K562 (cell line): ENCODE measurements around the gene SLCO1B1. TPM values are rescaled to one million over a fixed set of nuclear protein-coding genes. Genes with fewer than 3 reads are reported as not detected.

Experiments used
- ATAC-seq: fragments of 200-7000 bp; cut with Tn5 transposase; 3 replicates; pipeline ENCODE4 v1.9.1; 2020; ENCODE audit warnings: moderate library complexity
- BruUV-seq: library from RNA; stranded (reverse); fragments of 400-500 nt; replicated peaks from 2 replicates; lab custom pipeline; 2021; lab: Mats Ljungman, UMichigan
- CTCF ChIA-PET: fragments of 300-600 bp; formaldehyde crosslinking; extraction: SDS; loops from one replicate; lab custom pipeline; 2021; ENCODE audit warnings: low intra/inter-chr PET ratio; lab: Yijun Ruan, JAX
- POLR2A ChIA-PET: fragments of 300-600, 350-650 bp; sonication (Branson Sonifier 250); formaldehyde crosslinking; extraction: SDS; loops from one replicate; lab custom pipeline; 2021; ENCODE audit warnings: antibody characterized with exemption, inconsistent platforms; lab: Yijun Ruan, JAX
- DNase-seq, 4 experiments: peaks; one replicate each; pipeline versions ENCODE4 v3.0.0 to v3.0.0-alpha.2; 2011 to 2018; ENCODE audit warnings: low spot score in 3 of 4, mixed read lengths in 3 of 4; ENCODE audit errors: extremely low read depth in 1 of 4
- FAIRE-seq: peaks from 2 replicates; lab custom pipeline; 2011; peaks lifted over from hg19 to GRCh38; lab: Jason Lieb, UNC
- H2AFZ ChIP-seq: 2 replicates; pipeline ENCODE4 v1.6.0; 2011; ENCODE audit warnings: low read depth, low read length, control low read depth, inconsistent platforms
- H3K27ac ChIP-seq: fragments of 200-600 bp; 3 replicates; pipeline ENCODE4 v1.8.0; 2011; ENCODE audit warnings: low read depth, mild to moderate bottlenecking, control low read depth, inconsistent platforms, low read length, moderate library complexity, mixed read lengths; ENCODE audit errors: extremely low read depth
- H3K27me3 ChIP-seq, 2 experiments: fragments of 300-600 bp in 1 of 2; 2 replicates in 1 of 2; 3 replicates in 1 of 2; pipeline versions ENCODE4 v1.6.0 to v1.8.0; 2011; ENCODE audit warnings: inconsistent platforms in 2 of 2, low read length in 2 of 2, mild to moderate bottlenecking in 1 of 2, mixed read lengths in 1 of 2, moderate library complexity in 1 of 2; ENCODE audit not compliant: control insufficient read depth in 2 of 2, insufficient read depth in 2 of 2
- H3K36me3 ChIP-seq: fragments of 300-600 bp; 3 replicates; pipeline ENCODE4 v1.8.0; 2011; ENCODE audit warnings: mild to moderate bottlenecking, low read length, inconsistent platforms; ENCODE audit not compliant: control insufficient read depth, insufficient read depth
- H3K4me1 ChIP-seq, 2 experiments: fragments of 200-600 bp in 1 of 2; replicated peaks in 1 of 2; 2 replicates in 1 of 2; 3 replicates in 1 of 2; pipeline versions ENCODE4 v1.5.1 to v1.8.0; 2011; ENCODE audit warnings: inconsistent platforms in 2 of 2, low read length in 2 of 2, mild to moderate bottlenecking in 1 of 2, mixed read lengths in 1 of 2, moderate library complexity in 1 of 2; ENCODE audit not compliant: control insufficient read depth in 2 of 2, insufficient read depth in 2 of 2
- H3K4me2 ChIP-seq: 2 replicates; pipeline ENCODE4 v1.6.1; 2011; ENCODE audit warnings: low read length, control low read depth, inconsistent platforms, mixed read lengths; ENCODE audit not compliant: insufficient read depth
- H3K4me3 ChIP-seq: fragments of 200-600 bp; sonication (generic), shearing (Covaris generic); 2 replicates; pipeline ENCODE4 v1.5.1; 2016; ENCODE audit warnings: control low read depth, inconsistent platforms
- H3K79me2 ChIP-seq: fragments of 200-600 bp; 3 replicates; pipeline ENCODE4 v1.8.0; 2011; ENCODE audit warnings: low read length, inconsistent platforms; ENCODE audit not compliant: control insufficient read depth, insufficient read depth
- H3K9ac ChIP-seq, 2 experiments: 2 replicates each; pipeline versions ENCODE4 v1.6.0 to v1.6.1; 2011; ENCODE audit warnings: low read depth in 2 of 2, low read length in 2 of 2, control low read depth in 1 of 2, inconsistent platforms in 1 of 2, mild to moderate bottlenecking in 1 of 2, mixed read lengths in 1 of 2; ENCODE audit not compliant: insufficient read depth in 1 of 2
- H3K9me1 ChIP-seq: one replicate; pipeline ENCODE4 v1.6.0; 2011; ENCODE audit warnings: inconsistent platforms, mild to moderate bottlenecking, low read length, moderate library complexity; ENCODE audit not compliant: control insufficient read depth, insufficient read depth
- H3K9me3 ChIP-seq: replicated peaks from 2 replicates; pipeline ENCODE4 v1.5.1; 2011; ENCODE audit warnings: low read depth, low read length, inconsistent platforms; ENCODE audit not compliant: control insufficient read depth, insufficient read depth
- H4K20me1 ChIP-seq: replicated peaks from 2 replicates; pipeline ENCODE4 v1.6.1; 2011; ENCODE audit warnings: low read length, inconsistent platforms, mixed read lengths; ENCODE audit not compliant: control insufficient read depth, insufficient read depth
- ERF ChIP-seq: fragments of 450-650 bp; formaldehyde crosslinking; IDR thresholded peaks from 2 replicates; pipeline ENCODE4 v1.4.0; 2020; ENCODE audit warnings: mild to moderate bottlenecking, mixed read lengths
- MCM3 ChIP-seq: fragments of 450-650 bp; IDR thresholded peaks from 2 replicates; pipeline ENCODE4 v1.6.1; 2016
- WGBS: fragments of 100-300 bp; shearing (Covaris generic); methylation state at CpG from one replicate; pipeline ENCODE4 v1.1.6; 2016; ENCODE audit warnings: low coverage, mixed read lengths; ENCODE audit not compliant: insufficient coverage; ENCODE audit errors: missing lambda C conversion rate; 5-methylcytosine and 5-hydroxymethylcytosine counted together
- in situ Hi-C: fragments of 300-500 bp; cut with MboI; formaldehyde crosslinking; loops from 4 replicates; pipeline ENCODE4 v1.15.0; 2018; ENCODE audit warnings: inconsistent platforms, mixed read lengths
- intact Hi-C: fragments of 100-400 bp; cut with micrococcal nuclease; formaldehyde crosslinking; loops from 2 replicates; pipeline ENCODE4 v1.14.2; 2022
- polyA plus RNA-seq, 8 experiments: library from polyadenylated mRNA; depleted of rRNA in 4 of 8; stranded (reverse) in 5 of 8; unstranded in 3 of 8; fragments of >200 nt; fragmentation: Nextera tagmentation in 2 of 8; fragmentation: Illumina TruSeq in 1 of 8; extraction: Ambion mirVana in 2 of 8; extraction: Trizol in 1 of 8; gene quantifications; 2 replicates each; pipeline versions ENCODE4 v1.2.1 to v1.2.3, GENCODE V29; 2011 to 2014; ENCODE audit warnings: inconsistent platforms in 1 of 8, missing spikeins in 1 of 8
- total RNA-seq, 7 experiments: library from RNA; depleted of rRNA in 6 of 7; stranded (reverse); fragments of >200 nt in 6 of 7; fragmentation: Illumina TruSeq in 2 of 7; extraction: Trizol in 2 of 7; gene quantifications; 2 replicates each; pipeline versions ENCODE4 v1.2.1 to v1.2.3, GENCODE V29; 2011 to 2021; ENCODE audit warnings: low replicate concordance in 1 of 7
- TF ChIP-seq, protein P1 (sequence below): fragments of 450-650 bp; formaldehyde crosslinking; IDR thresholded peaks from 2 replicates; pipeline ENCODE4 v1.4.0; 2022; ENCODE audit warnings: missing genetic modification characterization
- TF ChIP-seq, protein P2 (sequence below): fragments of 250-450 bp; sonication (Bioruptor Pico); IDR thresholded peaks from 2 replicates; pipeline ENCODE4 v1.5.0; 2021; ENCODE audit warnings: mild to moderate bottlenecking, borderline replicate concordance
- TF ChIP-seq, protein P3 (sequence below): fragments of 450-650 bp; formaldehyde crosslinking; IDR thresholded peaks from 2 replicates; pipeline ENCODE4 v1.4.0; 2020; ENCODE audit warnings: mild to moderate bottlenecking, mixed read lengths
- TF ChIP-seq, protein P4 (sequence below): fragments of 250-450 bp; sonication (Bioruptor Pico); IDR thresholded peaks from 2 replicates; pipeline ENCODE4 v1.5.0; 2022; ENCODE audit warnings: mild to moderate bottlenecking
- TF ChIP-seq, protein P5 (sequence below): fragments of 250-450 bp; sonication (Bioruptor Pico); IDR thresholded peaks from 2 replicates; pipeline ENCODE4 v1.5.0; 2021

SLCO1B1 gene
- total and polyA plus RNA-seq, 9 of the 15 experiments (the other 6 are each of a cell fraction or from before 2014, with no cell fraction given), result 0.04 TPM; not detected in 8

DNA sequence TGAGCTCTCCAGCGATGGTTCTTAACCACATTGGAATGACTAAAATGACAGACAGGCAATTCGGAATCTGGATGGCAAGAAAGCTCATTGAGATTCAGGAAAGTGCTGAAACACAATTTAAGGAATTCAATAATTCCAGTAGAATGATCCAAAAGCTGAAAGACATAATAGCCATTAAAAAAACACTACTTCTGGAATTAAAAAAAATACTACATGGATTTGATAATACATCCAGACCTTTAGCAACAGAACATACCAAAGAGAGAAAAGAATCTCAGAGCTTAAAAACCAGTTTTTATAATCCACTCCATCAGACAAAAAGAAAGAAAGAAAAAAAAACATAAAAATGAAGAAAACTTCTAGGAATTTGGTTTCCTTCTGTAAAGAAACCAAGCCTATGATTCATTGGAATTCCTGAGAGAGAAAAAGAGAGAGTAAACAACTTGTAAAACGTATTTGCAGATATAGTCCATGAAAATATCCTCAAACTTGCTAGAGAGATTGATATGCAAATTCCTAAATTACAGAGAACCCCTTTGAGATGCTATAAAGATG lies 52.8 kb downstream of the SLCO1B1 start:
- no peaks in the 10 kb centered on the region for H3K36me3 ChIP-seq
- H3K79me2 ChIP-seq, result no peaks in the 10 kb centered on the region
- CTCF ChIA-PET, result no interaction called here
- in situ Hi-C loops, result no loop called here
- H2AFZ ChIP-seq, result no peak overlapping the region
- WGBS, result 0% methylated on average over 3 of the region's 3 CpGs
- intact Hi-C loops, result no loop called here
- H3K27ac ChIP-seq, result no peak overlapping the region
- POLR2A ChIA-PET, result no interaction called here
- no peak overlapping the region for H3K4me2 ChIP-seq
- no peak for ATAC-seq
- H3K9ac ChIP-seq, result no peak overlapping the region
- no peak for DNase-seq
- H3K9me3 ChIP-seq, result no peaks in the 10 kb centered on the region
- H3K4me1 ChIP-seq, result no peaks in the 10 kb centered on the region
- no peak overlapping the region for H3K4me3 ChIP-seq
- TF ChIP-seq, protein P1, sequence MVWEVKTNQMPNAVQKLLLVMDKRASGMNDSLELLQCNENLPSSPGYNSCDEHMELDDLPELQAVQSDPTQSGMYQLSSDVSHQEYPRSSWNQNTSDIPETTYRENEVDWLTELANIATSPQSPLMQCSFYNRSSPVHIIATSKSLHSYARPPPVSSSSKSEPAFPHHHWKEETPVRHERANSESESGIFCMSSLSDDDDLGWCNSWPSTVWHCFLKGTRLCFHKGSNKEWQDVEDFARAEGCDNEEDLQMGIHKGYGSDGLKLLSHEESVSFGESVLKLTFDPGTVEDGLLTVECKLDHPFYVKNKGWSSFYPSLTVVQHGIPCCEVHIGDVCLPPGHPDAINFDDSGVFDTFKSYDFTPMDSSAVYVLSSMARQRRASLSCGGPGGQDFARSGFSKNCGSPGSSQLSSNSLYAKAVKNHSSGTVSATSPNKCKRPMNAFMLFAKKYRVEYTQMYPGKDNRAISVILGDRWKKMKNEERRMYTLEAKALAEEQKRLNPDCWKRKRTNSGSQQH, result no peak
- TF ChIP-seq ERF (CRISPR knock-in tag), result no peak
- TF ChIP-seq, protein P2, sequence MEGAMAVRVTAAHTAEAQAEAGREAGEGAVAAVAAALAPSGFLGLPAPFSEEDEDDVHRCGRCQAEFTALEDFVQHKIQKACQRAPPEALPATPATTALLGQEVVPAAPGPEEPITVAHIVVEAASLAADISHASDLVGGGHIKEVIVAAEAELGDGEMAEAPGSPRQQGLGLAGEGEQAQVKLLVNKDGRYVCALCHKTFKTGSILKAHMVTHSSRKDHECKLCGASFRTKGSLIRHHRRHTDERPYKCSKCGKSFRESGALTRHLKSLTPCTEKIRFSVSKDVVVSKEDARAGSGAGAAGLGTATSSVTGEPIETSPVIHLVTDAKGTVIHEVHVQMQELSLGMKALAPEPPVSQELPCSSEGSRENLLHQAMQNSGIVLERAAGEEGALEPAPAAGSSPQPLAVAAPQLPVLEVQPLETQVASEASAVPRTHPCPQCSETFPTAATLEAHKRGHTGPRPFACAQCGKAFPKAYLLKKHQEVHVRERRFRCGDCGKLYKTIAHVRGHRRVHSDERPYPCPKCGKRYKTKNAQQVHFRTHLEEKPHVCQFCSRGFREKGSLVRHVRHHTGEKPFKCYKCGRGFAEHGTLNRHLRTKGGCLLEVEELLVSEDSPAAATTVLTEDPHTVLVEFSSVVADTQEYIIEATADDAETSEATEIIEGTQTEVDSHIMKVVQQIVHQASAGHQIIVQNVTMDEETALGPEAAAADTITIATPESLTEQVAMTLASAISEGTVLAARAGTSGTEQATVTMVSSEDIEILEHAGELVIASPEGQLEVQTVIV (CRISPR knock-in tag), result no peak
- TF ChIP-seq MCM3, result no peak
- TF ChIP-seq, protein P3, sequence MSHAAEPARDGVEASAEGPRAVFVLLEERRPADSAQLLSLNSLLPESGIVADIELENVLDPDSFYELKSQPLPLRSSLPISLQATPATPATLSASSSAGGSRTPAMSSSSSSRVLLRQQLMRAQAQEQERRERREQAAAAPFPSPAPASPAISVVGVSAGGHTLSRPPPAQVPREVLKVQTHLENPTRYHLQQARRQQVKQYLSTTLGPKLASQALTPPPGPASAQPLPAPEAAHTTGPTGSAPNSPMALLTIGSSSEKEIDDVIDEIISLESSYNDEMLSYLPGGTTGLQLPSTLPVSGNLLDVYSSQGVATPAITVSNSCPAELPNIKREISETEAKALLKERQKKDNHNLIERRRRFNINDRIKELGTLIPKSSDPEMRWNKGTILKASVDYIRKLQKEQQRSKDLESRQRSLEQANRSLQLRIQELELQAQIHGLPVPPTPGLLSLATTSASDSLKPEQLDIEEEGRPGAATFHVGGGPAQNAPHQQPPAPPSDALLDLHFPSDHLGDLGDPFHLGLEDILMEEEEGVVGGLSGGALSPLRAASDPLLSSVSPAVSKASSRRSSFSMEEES, result no peak
- TF ChIP-seq, protein P4, sequence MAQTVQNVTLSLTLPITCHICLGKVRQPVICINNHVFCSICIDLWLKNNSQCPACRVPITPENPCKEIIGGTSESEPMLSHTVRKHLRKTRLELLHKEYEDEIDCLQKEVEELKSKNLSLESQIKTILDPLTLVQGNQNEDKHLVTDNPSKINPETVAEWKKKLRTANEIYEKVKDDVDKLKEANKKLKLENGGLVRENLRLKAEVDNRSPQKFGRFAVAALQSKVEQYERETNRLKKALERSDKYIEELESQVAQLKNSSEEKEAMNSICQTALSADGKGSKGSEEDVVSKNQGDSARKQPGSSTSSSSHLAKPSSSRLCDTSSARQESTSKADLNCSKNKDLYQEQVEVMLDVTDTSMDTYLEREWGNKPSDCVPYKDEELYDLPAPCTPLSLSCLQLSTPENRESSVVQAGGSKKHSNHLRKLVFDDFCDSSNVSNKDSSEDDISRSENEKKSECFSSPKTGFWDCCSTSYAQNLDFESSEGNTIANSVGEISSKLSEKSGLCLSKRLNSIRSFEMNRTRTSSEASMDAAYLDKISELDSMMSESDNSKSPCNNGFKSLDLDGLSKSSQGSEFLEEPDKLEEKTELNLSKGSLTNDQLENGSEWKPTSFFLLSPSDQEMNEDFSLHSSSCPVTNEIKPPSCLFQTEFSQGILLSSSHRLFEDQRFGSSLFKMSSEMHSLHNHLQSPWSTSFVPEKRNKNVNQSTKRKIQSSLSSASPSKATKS (CRISPR knock-in tag), result no peak
- TF ChIP-seq, protein P5, sequence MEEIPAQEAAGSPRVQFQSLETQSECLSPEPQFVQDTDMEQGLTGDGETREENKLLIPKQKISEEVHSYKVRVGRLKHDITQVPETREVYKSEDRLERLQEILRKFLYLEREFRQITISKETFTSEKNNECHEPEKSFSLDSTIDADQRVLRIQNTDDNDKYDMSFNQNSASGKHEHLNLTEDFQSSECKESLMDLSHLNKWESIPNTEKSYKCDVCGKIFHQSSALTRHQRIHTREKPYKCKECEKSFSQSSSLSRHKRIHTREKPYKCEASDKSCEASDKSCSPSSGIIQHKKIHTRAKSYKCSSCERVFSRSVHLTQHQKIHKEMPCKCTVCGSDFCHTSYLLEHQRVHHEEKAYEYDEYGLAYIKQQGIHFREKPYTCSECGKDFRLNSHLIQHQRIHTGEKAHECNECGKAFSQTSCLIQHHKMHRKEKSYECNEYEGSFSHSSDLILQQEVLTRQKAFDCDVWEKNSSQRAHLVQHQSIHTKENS (CRISPR knock-in tag), result no peak
- TF ChIP-seq, all 486 proteins: peak for 0
- BruUV-seq, result no TSS peak
- Histone ChIP-seq H4K20me1 (no peaks in the 10 kb centered on the region), H3K27me3 (no peaks in the 10 kb centered on the region), H3K9me1 (no peaks in the 10 kb centered on the region)
- no peak for FAIRE-seq
